ENCODE results near the gene GPR137.
A peak's percentile ranks its signal among the peaks of the same experiment; 100 is the strongest.

The GPR137 gene

GRCh38 chr11:64275841-64276240 is 9.8 kb upstream of the GPR137 start:
- TF ChIP-seq CTCF (IDR thresholded peaks at IDR 0.05; ENCODE audit: low read depth, low read length), result no peak
- DNase-seq (ENCODE audit: extremely low read depth, low read depth), result no peak

GRCh38 chr11:64276653-64277431 is 8.8 kb upstream of the GPR137 start:
- no peak for DNase-seq (ENCODE audit: extremely low read depth, low read depth)
- TF ChIP-seq CTCF (IDR thresholded peaks at IDR 0.05; ENCODE audit: low read depth, low read length), result no peak

GRCh38 chr11:64278576-64279190 is 7.0 kb upstream of the GPR137 start:
- no peak for DNase-seq (ENCODE audit: extremely low read depth, low read depth)
- no peak for TF ChIP-seq CTCF (IDR thresholded peaks at IDR 0.05; ENCODE audit: low read depth, low read length)

GRCh38 chr11:64281957-64282770 is 3.5 kb upstream of the GPR137 start:
- DNase-seq (ENCODE audit: extremely low read depth, low read depth), result no peak
- no peak for TF ChIP-seq CTCF (IDR thresholded peaks at IDR 0.05; ENCODE audit: low read depth, low read length)

- no peak for DNase-seq (ENCODE audit: extremely low read depth, low read depth)
- no peak for TF ChIP-seq CTCF (IDR thresholded peaks at IDR 0.05; ENCODE audit: low read depth, low read length)
Observed at GRCh38 chr11:64283092-64283491, 2.6 kb upstream of the GPR137 start.

- TF ChIP-seq CTCF (IDR thresholded peaks at IDR 0.05; ENCODE audit: low read depth, low read length), result no peak
- DNase-seq (ENCODE audit: extremely low read depth, low read depth), result peak; percentile 73
Observed at GRCh38 chr11:64284048-64284961, 1.3 kb upstream of the GPR137 start, which contains the start of gene BAD. TSS of gene BAD (minus strand) at chr11:64284665. CDS start at chr11:64284368, 297 bp downstream.

Measured in AG09319 (cell line).